Smooth muscle cell (in vitro differentiated cells): ENCODE results near the gene ABCD4. TPM values are rescaled to one million over a fixed set of nuclear protein-coding genes. Genes with fewer than 3 reads are reported as not detected.

Source experiments
- DNase-seq: peaks from one replicate; lab custom pipeline; 2025; ENCODE audit not compliant: unreplicated experiment; lab: John Stamatoyannopoulos, UW
- H2AFZ ChIP-seq: fragments of 200-600 bp; sonication (generic); 2 replicates; pipeline ENCODE4 v1.6.0; 2016; ENCODE audit warnings: antibody characterized with exemption, low read depth, mild to moderate bottlenecking
- H3F3A ChIP-seq: fragments of 200-600 bp; sonication (generic); 2 replicates; pipeline ENCODE4 v1.6.0; 2017; ENCODE audit warnings: antibody characterized with exemption, low read depth
- H3K27ac ChIP-seq: fragments of 200-600 bp; sonication (generic); 2 replicates; pipeline ENCODE4 v1.5.1; 2016; ENCODE audit warnings: low read depth, mild to moderate bottlenecking
- H3K27me3 ChIP-seq: fragments of 200-600 bp; sonication (generic); 2 replicates; pipeline ENCODE4 v1.6.1; 2016; ENCODE audit warnings: low read depth, mild to moderate bottlenecking
- H3K36me3 ChIP-seq: fragments of 200-600 bp; sonication (generic); 2 replicates; pipeline ENCODE4 v1.5.1; 2016; ENCODE audit warnings: low read depth
- H3K4me1 ChIP-seq: fragments of 200-600 bp; sonication (generic); 2 replicates; pipeline ENCODE4 v1.5.1; 2016; ENCODE audit warnings: low read depth
- H3K4me2 ChIP-seq: fragments of 200-600 bp; sonication (generic); 2 replicates; pipeline ENCODE4 v1.6.0; 2016; ENCODE audit warnings: mild to moderate bottlenecking
- H3K4me3 ChIP-seq: fragments of 200-600 bp; sonication (generic); 2 replicates; pipeline ENCODE4 v1.5.1; 2016; ENCODE audit warnings: mild to moderate bottlenecking
- H3K79me2 ChIP-seq: fragments of 200-600 bp; sonication (generic); 2 replicates; pipeline ENCODE4 v1.6.0; 2016; ENCODE audit warnings: low read depth, mild to moderate bottlenecking
- H3K9ac ChIP-seq: fragments of 200-600 bp; sonication (generic); 2 replicates; pipeline ENCODE4 v1.6.0; 2016; ENCODE audit warnings: low read depth
- H3K9me3 ChIP-seq: fragments of 200-600 bp; sonication (generic); replicated peaks from 2 replicates; pipeline ENCODE4 v1.5.1; 2016; ENCODE audit warnings: low read depth
- H4K20me1 ChIP-seq: fragments of 200-600 bp; sonication (generic); 2 replicates; pipeline ENCODE4 v1.6.0; 2016; ENCODE audit warnings: low read depth
- WGBS: methylation state at CpG from one replicate; pipeline ENCODE4 v1.1.7; 2016; ENCODE audit warnings: low lambda C conversion rate; 5-methylcytosine and 5-hydroxymethylcytosine counted together
- polyA plus RNA-seq: library from polyadenylated mRNA; unstranded; fragments of >200 nt; fragmentation: Nextera tagmentation; extraction: Ambion mirVana; gene quantifications from 2 replicates; pipeline ENCODE4 v1.2.1, GENCODE V29; 2016
- total RNA-seq: library from RNA; depleted of rRNA; stranded (reverse); fragments of >200 nt; gene quantifications from 2 replicates; pipeline ENCODE4 v1.2.3, GENCODE V29; 2014
- TF ChIP-seq, protein P1 (sequence below): fragments of 200-600 bp; sonication (generic); IDR thresholded peaks from 2 replicates; pipeline ENCODE4 v1.5.1; 2017; ENCODE audit warnings: borderline replicate concordance, mild to moderate bottlenecking, antibody characterized with exemption; ENCODE audit not compliant: insufficient read depth, poor library complexity, severe bottlenecking

ABCD4 gene
- total and polyA plus RNA-seq, 2 experiments from 2014 or later = 19.3 to 33.8 TPM

GRCh38 chr14:74265301-74265965 is 37.3 kb downstream of the ABCD4 start:
- H4K20me1 ChIP-seq = no peaks in the 10 kb centered on the region
- no peaks in the 10 kb centered on the region for H3K36me3 ChIP-seq
- TF ChIP-seq, protein P1, sequence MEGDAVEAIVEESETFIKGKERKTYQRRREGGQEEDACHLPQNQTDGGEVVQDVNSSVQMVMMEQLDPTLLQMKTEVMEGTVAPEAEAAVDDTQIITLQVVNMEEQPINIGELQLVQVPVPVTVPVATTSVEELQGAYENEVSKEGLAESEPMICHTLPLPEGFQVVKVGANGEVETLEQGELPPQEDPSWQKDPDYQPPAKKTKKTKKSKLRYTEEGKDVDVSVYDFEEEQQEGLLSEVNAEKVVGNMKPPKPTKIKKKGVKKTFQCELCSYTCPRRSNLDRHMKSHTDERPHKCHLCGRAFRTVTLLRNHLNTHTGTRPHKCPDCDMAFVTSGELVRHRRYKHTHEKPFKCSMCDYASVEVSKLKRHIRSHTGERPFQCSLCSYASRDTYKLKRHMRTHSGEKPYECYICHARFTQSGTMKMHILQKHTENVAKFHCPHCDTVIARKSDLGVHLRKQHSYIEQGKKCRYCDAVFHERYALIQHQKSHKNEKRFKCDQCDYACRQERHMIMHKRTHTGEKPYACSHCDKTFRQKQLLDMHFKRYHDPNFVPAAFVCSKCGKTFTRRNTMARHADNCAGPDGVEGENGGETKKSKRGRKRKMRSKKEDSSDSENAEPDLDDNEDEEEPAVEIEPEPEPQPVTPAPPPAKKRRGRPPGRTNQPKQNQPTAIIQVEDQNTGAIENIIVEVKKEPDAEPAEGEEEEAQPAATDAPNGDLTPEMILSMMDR = no peak
- H3K79me2 ChIP-seq = no peaks in the 10 kb centered on the region
- H3K4me3 ChIP-seq = no peak overlapping the region
- no peaks in the 10 kb centered on the region for H3K9me3 ChIP-seq
- H3F3A ChIP-seq = no peaks in the 10 kb centered on the region
- no peak overlapping the region for H3K27ac ChIP-seq
- WGBS = 81% methylated on average over 13 of the region's 13 CpGs
- H2AFZ ChIP-seq = no peak overlapping the region
- no peak overlapping the region for H3K9ac ChIP-seq
- H3K27me3 ChIP-seq = no peaks in the 10 kb centered on the region
- H3K4me1 ChIP-seq = no peaks in the 10 kb centered on the region
- no peak overlapping the region for H3K4me2 ChIP-seq
- DNase-seq = no peak

DNA sequence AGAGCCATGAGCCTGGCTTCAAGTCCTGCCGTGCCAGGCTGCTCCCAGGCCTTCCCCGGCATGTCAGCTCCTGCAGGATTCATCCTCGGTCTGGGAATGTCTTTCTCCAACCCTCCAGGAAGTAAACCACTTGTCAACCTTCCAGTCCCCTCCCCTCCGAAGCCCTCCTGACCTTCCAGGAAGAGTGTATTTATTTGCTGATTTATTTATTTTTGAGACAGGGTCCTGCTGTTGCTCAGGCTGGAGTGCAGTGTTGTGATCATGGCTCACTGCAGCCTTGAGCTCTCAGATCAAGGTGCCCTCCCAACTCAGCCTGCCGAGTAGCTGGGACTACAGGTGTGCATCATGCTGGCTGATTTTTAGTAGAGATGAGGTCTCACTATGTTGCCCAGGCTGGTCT is 38.8 kb downstream of the ABCD4 start:
- H3K79me2 ChIP-seq = no peaks in the 10 kb centered on the region
- no peak overlapping the region for H3K4me3 ChIP-seq
- no peak overlapping the region for H3K27ac ChIP-seq
- DNase-seq = no peak
- H2AFZ ChIP-seq = no peak overlapping the region
- TF ChIP-seq, protein P1 = no peak
- 81% methylated on average over 5 of the region's 5 CpGs for WGBS
- H3F3A ChIP-seq = no peaks in the 10 kb centered on the region
- no peaks in the 10 kb centered on the region for H4K20me1 ChIP-seq
- H3K4me1 ChIP-seq = no peaks in the 10 kb centered on the region
- H3K27me3 ChIP-seq = peaks cover 8% of the 10 kb centered on the region
- no peak overlapping the region for H3K4me2 ChIP-seq
- no peaks in the 10 kb centered on the region for H3K36me3 ChIP-seq
- no peaks in the 10 kb centered on the region for H3K9me3 ChIP-seq
- H3K9ac ChIP-seq = no peak overlapping the region

GRCh38 chr14:74263181-74263580 is 39.6 kb downstream of the ABCD4 start:
- H3K9me3 ChIP-seq = no peaks in the 10 kb centered on the region
- no peak overlapping the region for H3K4me2 ChIP-seq
- H4K20me1 ChIP-seq = no peaks in the 10 kb centered on the region
- H3K79me2 ChIP-seq = no peaks in the 10 kb centered on the region
- no peaks in the 10 kb centered on the region for H3K36me3 ChIP-seq
- H3K4me3 ChIP-seq = no peak overlapping the region
- TF ChIP-seq, protein P1 = no peak
- WGBS = 83% methylated on average over 9 of the region's 9 CpGs
- H3K9ac ChIP-seq = no peak overlapping the region
- H3K4me1 ChIP-seq = no peaks in the 10 kb centered on the region
- no peaks in the 10 kb centered on the region for H3F3A ChIP-seq
- H2AFZ ChIP-seq = no peak overlapping the region
- peaks cover 15% of the 10 kb centered on the region for H3K27me3 ChIP-seq
- no peak overlapping the region for H3K27ac ChIP-seq
- DNase-seq = no peak

DNA sequence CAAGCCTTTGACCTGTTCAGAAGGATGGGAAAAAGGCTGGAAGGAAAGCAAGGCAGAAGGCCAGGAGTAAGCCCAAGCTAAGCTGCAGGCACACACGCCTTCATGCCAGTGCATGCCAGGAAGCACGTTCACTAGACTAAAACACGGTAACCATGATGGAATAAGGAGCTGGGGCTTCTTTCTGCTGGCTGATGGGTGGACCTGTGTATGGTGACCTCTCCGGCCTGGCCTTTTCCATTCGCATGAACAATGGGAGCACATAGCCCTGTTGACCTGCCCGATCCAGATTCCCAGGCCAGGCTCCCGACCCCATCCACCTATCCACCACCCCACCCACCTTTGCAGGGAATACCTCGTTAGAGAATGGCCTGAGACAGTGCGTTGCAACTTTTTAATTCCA is 40.7 kb downstream of the ABCD4 start:
- Histone ChIP-seq H3K79me2 (no peaks in the 10 kb centered on the region), H2AFZ (no peak overlapping the region), H3K9me3 (no peaks in the 10 kb centered on the region), H3K4me2 (no peak overlapping the region), H3K4me3 (no peak overlapping the region), H3K27ac (no peak overlapping the region), H3K9ac (no peak overlapping the region), H3K27me3 (peaks cover 24% of the 10 kb centered on the region), H3K36me3 (no peaks in the 10 kb centered on the region), H4K20me1 (no peaks in the 10 kb centered on the region), H3F3A (no peaks in the 10 kb centered on the region), H3K4me1 (peaks cover 5% of the 10 kb centered on the region)
- 92% methylated on average over 9 of the region's 9 CpGs for WGBS
- TF ChIP-seq, protein P1 = no peak
- DNase-seq = no peak
